Fibroblast of mammary gland (primary cell): ENCODE results near the gene FOXN3.
A peak's percentile ranks its signal among the peaks of the same experiment; 100 is the strongest.

Experiments
- DNase-seq: peaks from one replicate; pipeline ENCODE4 v3.0.0-alpha.2; 2010; ENCODE audit warnings: low read depth
- H3K4me3 ChIP-seq: 2 replicates; pipeline ENCODE4 v1.5.1; 2011; ENCODE audit warnings: low read depth, mild to moderate bottlenecking, low read length, moderate library complexity; ENCODE audit not compliant: control insufficient read depth
- CTCF ChIP-seq: conservative IDR thresholded peaks from 2 replicates; pipeline ENCODE4 v1.5.1; 2011; ENCODE audit warnings: low read depth, low read length, inconsistent platforms; ENCODE audit not compliant: control insufficient read depth, insufficient read depth

The FOXN3 gene

GRCh38 chr14:89417091-89417464 lies at the start of gene FOXN3:
FOXN3 (minus strand) TSS chr14:89417233; CDS start chr14:89412476, 4,757 bp downstream.
- H3K4me3 ChIP-seq: peak within 1 kb of the TSS; percentile 79
- no peak for TF ChIP-seq CTCF
- DNase-seq: peak; percentile 84

DNA sequence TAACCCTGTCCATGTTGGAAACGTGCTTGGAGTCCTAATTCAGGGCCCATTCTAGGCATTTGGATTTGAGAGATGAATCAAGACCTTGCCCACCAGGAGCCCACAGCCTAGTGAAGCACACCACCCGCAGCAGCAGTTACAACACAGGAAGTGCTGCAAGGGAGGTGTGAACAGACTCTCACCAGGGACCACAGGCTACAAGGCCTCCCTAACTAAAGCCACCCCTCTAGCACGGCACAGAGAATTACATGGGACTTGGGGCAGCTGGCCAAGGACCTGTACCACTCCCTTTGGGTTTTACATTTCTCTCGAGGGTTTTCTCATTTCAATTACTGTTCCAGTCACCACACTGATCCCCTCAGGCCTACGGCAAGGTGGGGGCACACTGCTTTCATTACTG lies 49.5 kb upstream of the FOXN3 start:
- TF ChIP-seq CTCF: no peak
- H3K4me3 ChIP-seq: no peak overlapping the region
- DNase-seq: no peak

DNA sequence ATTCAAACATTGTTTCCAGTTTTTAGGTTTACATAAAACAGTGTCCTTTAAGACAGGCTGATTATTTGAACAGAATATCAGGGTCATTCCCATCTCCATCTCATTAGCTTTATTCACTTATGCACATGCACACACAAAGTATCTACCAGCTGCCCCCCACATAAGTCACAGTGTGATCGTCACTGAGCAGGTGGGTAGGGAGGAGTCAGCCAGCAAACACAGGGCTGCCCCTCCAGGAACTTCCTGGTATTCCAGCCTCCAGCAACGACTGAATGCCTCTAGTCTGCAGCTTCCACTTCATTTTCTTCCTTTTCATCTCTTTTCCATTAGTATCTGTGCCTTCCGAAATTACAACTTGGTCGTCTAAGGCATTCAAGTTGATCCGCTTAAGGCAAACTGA lies 48.8 kb upstream of the FOXN3 start:
- no peak for TF ChIP-seq CTCF
- DNase-seq: no peak
- no peak overlapping the region for H3K4me3 ChIP-seq

GRCh38 chr14:89461256-89461655 lies 44.2 kb upstream of the FOXN3 start:
- DNase-seq: no peak
- TF ChIP-seq CTCF: no peak

GRCh38 chr14:89458713-89459420 lies 41.8 kb upstream of the FOXN3 start:
- no peak for DNase-seq
- no peak for TF ChIP-seq CTCF
- no peak overlapping the region for H3K4me3 ChIP-seq

More at GRCh38 chr14:89461256-89461655, 44.2 kb upstream of the FOXN3 start:
- H3K4me3 ChIP-seq: no peak overlapping the region

GRCh38 chr14:89457007-89457406 lies 40.0 kb upstream of the FOXN3 start:
- no peak overlapping the region for H3K4me3 ChIP-seq
- no peak for TF ChIP-seq CTCF
- DNase-seq: no peak

DNA sequence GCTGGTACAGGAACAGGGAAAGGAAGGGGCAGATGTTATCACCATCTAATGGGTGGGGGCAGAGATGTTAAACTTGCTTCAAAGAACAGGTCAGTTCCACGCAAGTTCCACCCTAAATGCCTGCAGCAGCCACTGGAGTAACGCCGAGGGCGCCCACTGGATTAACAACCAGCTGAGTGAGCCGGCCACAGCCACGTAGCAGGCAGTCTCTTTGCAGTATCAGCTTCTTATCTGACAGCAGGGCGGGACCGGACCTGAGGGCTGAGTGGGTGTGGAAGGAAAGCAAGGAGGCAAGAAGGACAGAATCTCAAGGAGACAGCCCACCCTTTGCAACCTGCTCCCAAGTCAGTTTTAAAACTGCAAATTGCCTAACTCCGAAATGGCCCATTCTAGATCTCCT lies 38.4 kb upstream of the FOXN3 start:
- no peak for DNase-seq
- no peak overlapping the region for H3K4me3 ChIP-seq
- no peak for TF ChIP-seq CTCF
